HFF-Myc (cell line): ENCODE measurements around the gene ZSCAN5C.
"Not testable (repeated sequence)": the region's sequence is repeated elsewhere in the genome, so short reads cannot be mapped to it uniquely, and the experiment has no call there.

ENCODE experiments used
- DNase-seq: peaks from one replicate; pipeline ENCODE4 v3.0.0-alpha.2; 2011; ENCODE audit warnings: low read depth; ENCODE audit errors: extremely low read depth
- H3K4me3 ChIP-seq: replicated peaks from 2 replicates; pipeline ENCODE4 v1.5.1; 2011; ENCODE audit warnings: low read depth, mild to moderate bottlenecking, control low read depth, low read length
- CTCF ChIP-seq: IDR thresholded peaks from 2 replicates; pipeline ENCODE4 v1.5.1; 2012; ENCODE audit warnings: mild to moderate bottlenecking, low read depth, low read length, control low read depth; ENCODE audit errors: missing control alignments

The ZSCAN5C gene

GRCh38 chr19:56170261-56170660 lies 31.8 kb upstream of the ZSCAN5C start:
- no peak overlapping the region for H3K4me3 ChIP-seq
- DNase-seq: no peak
- no peak for TF ChIP-seq CTCF

- no peak for TF ChIP-seq CTCF
- DNase-seq: no peak
- H3K4me3 ChIP-seq: no peak overlapping the region
Measured at GRCh38 chr19:56174086-56174485, 28.0 kb upstream of the ZSCAN5C start.

- no peak for TF ChIP-seq CTCF
- no peak for DNase-seq
- no peak overlapping the region for H3K4me3 ChIP-seq
Measured at GRCh38 chr19:56174550-56174949, 27.5 kb upstream of the ZSCAN5C start.

GRCh38 chr19:56175861-56176307 lies 26.2 kb upstream of the ZSCAN5C start, which contains the start of gene GALP:
Gene GALP, plus strand, starts transcription at chr19:56176008. Its CDS starts 1,101 bp downstream, at chr19:56177109.
- not testable (repeated sequence) for H3K4me3 ChIP-seq, DNase-seq

GRCh38 chr19:56176310-56176709 lies 25.8 kb upstream of the ZSCAN5C start:
- not testable (repeated sequence) for DNase-seq, H3K4me3 ChIP-seq

GRCh38 chr19:56176881-56177280 lies 25.2 kb upstream of the ZSCAN5C start:
- no peak overlapping the region for H3K4me3 ChIP-seq
- no peak for DNase-seq
- no peak for TF ChIP-seq CTCF

- TF ChIP-seq CTCF: no peak
- DNase-seq: no peak
- no peak overlapping the region for H3K4me3 ChIP-seq
Measured at GRCh38 chr19:56177564-56178243, 24.4 kb upstream of the ZSCAN5C start.

GRCh38 chr19:56189785-56190184 lies 12.3 kb upstream of the ZSCAN5C start:
- no peak for TF ChIP-seq CTCF
- H3K4me3 ChIP-seq: no peak overlapping the region
- DNase-seq: no peak
